H1 (cell line): ENCODE data around the gene SLC20A1.
A peak's percentile ranks its signal among the peaks of the same experiment; 100 is the strongest.

Experiments
- ATF3 ChIP-seq: IDR thresholded peaks from 2 replicates; pipeline ENCODE4 v1.6.1; 2011; ENCODE audit warnings: low read depth, mild to moderate bottlenecking, low read length; ENCODE audit not compliant: insufficient read depth
- CBX8 ChIP-seq: fragments of 300-800, 300-1000 bp; sonication (generic); IDR thresholded peaks from 2 replicates; pipeline ENCODE4 v1.7.1; 2016; ENCODE audit warnings: low read depth, low read length, borderline replicate concordance
- CHD2 ChIP-seq: IDR thresholded peaks from 2 replicates; pipeline ENCODE4 v1.6.1; 2012; ENCODE audit warnings: low read length, improper control_type of control experiment
- CREB1 ChIP-seq: IDR thresholded peaks from 2 replicates; pipeline ENCODE4 v1.6.1; 2012; ENCODE audit warnings: inconsistent platforms
- CTCF ChIP-seq, 3 experiments: IDR thresholded peaks; 1 replicate in 2 of 3; 2 replicates in 1 of 3; pipeline versions ENCODE4 v1.5.1 to v1.6.1; 2011; ENCODE audit warnings: low read length in 3 of 3, mild to moderate bottlenecking in 3 of 3, inconsistent platforms in 2 of 3, low read depth in 1 of 3, moderate library complexity in 1 of 3; ENCODE audit not compliant: insufficient read depth in 1 of 3; ENCODE audit errors: control extremely low read depth in 1 of 3
- JUND ChIP-seq: IDR thresholded peaks from 2 replicates; pipeline ENCODE4 v1.6.1; 2011; ENCODE audit warnings: mild to moderate bottlenecking, improper control_type of control experiment, low read length
- KDM1A ChIP-seq: fragments of 200-600, 300-600 bp; sonication (generic); IDR thresholded peaks from 2 replicates; pipeline ENCODE4 v1.7.1; 2016; ENCODE audit warnings: mild to moderate bottlenecking, low read length, borderline replicate concordance
- NRF1 ChIP-seq: IDR thresholded peaks from 2 replicates; pipeline ENCODE4 v1.6.1; 2011; ENCODE audit warnings: mild to moderate bottlenecking, low read depth, low read length, improper control_type of control experiment
- POLR2A ChIP-seq, 2 experiments: IDR thresholded peaks; 1 replicate in 1 of 2; 2 replicates in 1 of 2; pipeline ENCODE4 v1.6.1; 2011; ENCODE audit warnings: low read depth in 2 of 2, low read length in 2 of 2, mild to moderate bottlenecking in 2 of 2; ENCODE audit errors: control extremely low read depth in 1 of 2
- RAD21 ChIP-seq, 2 experiments: IDR thresholded peaks in 1 of 2; conservative IDR thresholded peaks in 1 of 2; 2 replicates each; pipeline ENCODE4 v1.6.1; 2011; ENCODE audit warnings: low read depth in 2 of 2, low read length in 2 of 2, improper control_type of control experiment in 1 of 2, inconsistent platforms in 1 of 2, mild to moderate bottlenecking in 1 of 2, moderate library complexity in 1 of 2
- SP1 ChIP-seq: IDR thresholded peaks from 2 replicates; pipeline ENCODE4 v1.6.1; 2011; ENCODE audit warnings: low read depth, low read length
- TCF12 ChIP-seq: IDR thresholded peaks from 2 replicates; pipeline ENCODE4 v1.6.1; 2011; ENCODE audit warnings: low read depth, mild to moderate bottlenecking, low read length
- ZNF274 ChIP-seq: IDR thresholded peaks from 2 replicates; pipeline ENCODE4 v1.7.0; 2012; ENCODE audit warnings: low read length, borderline replicate concordance; ENCODE audit errors: extremely low read depth

GRCh38 chr2:112644155-112644932, 1.4 kb upstream of the SLC20A1 start:
- no peak for TF ChIP-seq RAD21 (IDR thresholded peaks at IDR 0.05 in 1 of 2, conservative IDR thresholded peaks at IDR 0.05 in 1 of 2; ENCODE audit: low read depth in 2 of 2, low read length in 2 of 2)
- no peak for TF ChIP-seq CTCF (IDR thresholded peaks at IDR 0.05; ENCODE audit: control extremely low read depth in 1 of 3, insufficient read depth in 1 of 3, low read depth in 1 of 3, low read length in 3 of 3)
- TF ChIP-seq POLR2A (IDR thresholded peaks at IDR 0.05; ENCODE audit: control extremely low read depth in 1 of 2, low read depth in 2 of 2, low read length in 2 of 2): no peak
- no peak for TF ChIP-seq ATF3
- TF ChIP-seq CBX8: no peak
- no peak for TF ChIP-seq CHD2
- TF ChIP-seq TCF12: no peak
- no peak for TF ChIP-seq NRF1
- TF ChIP-seq JUND: peak; percentile 75; the same call in 1 of the 2 replicates
- TF ChIP-seq CREB1: no peak
- no peak for TF ChIP-seq ZNF274
- TF ChIP-seq KDM1A: no peak
- TF ChIP-seq SP1: no peak
